Measurements from ENCODE around the gene TBC1D21. TPM values are rescaled to one million over a fixed set of nuclear protein-coding genes. Genes with fewer than 3 reads are reported as not detected.

TBC1D21 gene
- total RNA-seq, 1 donor from 2014 or later = not detected

DNA sequence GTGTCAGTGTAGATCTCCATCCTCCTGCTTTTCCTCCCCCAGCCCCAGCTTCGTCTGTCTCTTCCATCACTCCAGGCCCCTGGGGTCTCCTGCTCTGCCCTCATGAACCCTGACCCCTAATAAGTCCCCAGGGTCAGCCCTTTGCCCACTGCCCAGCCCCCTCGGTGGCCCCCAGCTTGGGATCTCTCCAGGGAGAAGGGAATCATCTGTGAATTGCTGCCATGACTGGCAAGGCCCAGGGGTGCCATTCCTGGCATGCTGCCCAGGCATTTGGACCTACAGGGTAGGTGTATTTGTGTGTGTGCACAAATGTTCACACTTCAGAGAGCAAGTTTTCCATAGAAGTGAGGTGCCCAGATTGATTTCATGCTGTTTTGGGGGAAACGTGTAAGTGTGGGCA is 5.9 kb upstream of the TBC1D21 start:
- Mint-ChIP-seq H3K27me3 (ENCODE audit: low read depth) (peaks cover 54% of the 10 kb centered on the region), H3K4me1 (peaks cover 12% of the 10 kb centered on the region), H3K9me3 (no peaks in the 10 kb centered on the region), H3K36me3 (ENCODE audit: low read depth) (no peaks in the 10 kb centered on the region), H3K4me3 (no peak overlapping the region), H3K27ac (ENCODE audit: unreplicated experiment) (no peak overlapping the region)
- no peak for DNase-seq (ENCODE audit: low read depth, low spot score)
- TF ChIP-seq, protein P1, sequence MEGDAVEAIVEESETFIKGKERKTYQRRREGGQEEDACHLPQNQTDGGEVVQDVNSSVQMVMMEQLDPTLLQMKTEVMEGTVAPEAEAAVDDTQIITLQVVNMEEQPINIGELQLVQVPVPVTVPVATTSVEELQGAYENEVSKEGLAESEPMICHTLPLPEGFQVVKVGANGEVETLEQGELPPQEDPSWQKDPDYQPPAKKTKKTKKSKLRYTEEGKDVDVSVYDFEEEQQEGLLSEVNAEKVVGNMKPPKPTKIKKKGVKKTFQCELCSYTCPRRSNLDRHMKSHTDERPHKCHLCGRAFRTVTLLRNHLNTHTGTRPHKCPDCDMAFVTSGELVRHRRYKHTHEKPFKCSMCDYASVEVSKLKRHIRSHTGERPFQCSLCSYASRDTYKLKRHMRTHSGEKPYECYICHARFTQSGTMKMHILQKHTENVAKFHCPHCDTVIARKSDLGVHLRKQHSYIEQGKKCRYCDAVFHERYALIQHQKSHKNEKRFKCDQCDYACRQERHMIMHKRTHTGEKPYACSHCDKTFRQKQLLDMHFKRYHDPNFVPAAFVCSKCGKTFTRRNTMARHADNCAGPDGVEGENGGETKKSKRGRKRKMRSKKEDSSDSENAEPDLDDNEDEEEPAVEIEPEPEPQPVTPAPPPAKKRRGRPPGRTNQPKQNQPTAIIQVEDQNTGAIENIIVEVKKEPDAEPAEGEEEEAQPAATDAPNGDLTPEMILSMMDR (conservative IDR thresholded peaks at IDR 0.05) = no peak

DNA sequence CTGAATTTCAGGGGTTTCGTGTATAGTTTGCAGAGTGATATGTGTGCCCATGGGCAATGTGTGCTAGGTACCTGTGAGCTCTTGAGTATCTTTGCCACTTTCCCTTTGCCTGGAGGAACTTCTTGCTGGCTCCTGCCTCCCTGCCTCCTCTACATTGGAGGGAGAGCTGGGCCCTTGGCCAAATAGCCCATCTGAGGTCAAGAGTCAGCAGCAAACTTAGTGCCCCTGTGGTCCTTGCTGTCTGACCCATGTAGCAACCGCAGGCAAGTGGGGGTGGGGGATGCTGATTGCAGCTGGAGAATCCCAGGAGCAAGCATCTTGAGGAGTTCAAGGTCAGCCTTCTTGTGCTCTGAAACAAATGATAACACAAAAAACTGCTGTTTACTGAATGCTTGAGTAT is 5.4 kb upstream of the TBC1D21 start:
- Mint-ChIP-seq H3K9me3 (no peaks in the 10 kb centered on the region), H3K27me3 (ENCODE audit: low read depth) (peaks cover 55% of the 10 kb centered on the region), H3K4me3 (no peak overlapping the region), H3K36me3 (ENCODE audit: low read depth) (no peaks in the 10 kb centered on the region), H3K4me1 (peaks cover 10% of the 10 kb centered on the region), H3K27ac (ENCODE audit: unreplicated experiment) (no peak overlapping the region)
- TF ChIP-seq, protein P1 (conservative IDR thresholded peaks at IDR 0.05) = no peak
- DNase-seq (ENCODE audit: low read depth, low spot score) = no peak

DNA sequence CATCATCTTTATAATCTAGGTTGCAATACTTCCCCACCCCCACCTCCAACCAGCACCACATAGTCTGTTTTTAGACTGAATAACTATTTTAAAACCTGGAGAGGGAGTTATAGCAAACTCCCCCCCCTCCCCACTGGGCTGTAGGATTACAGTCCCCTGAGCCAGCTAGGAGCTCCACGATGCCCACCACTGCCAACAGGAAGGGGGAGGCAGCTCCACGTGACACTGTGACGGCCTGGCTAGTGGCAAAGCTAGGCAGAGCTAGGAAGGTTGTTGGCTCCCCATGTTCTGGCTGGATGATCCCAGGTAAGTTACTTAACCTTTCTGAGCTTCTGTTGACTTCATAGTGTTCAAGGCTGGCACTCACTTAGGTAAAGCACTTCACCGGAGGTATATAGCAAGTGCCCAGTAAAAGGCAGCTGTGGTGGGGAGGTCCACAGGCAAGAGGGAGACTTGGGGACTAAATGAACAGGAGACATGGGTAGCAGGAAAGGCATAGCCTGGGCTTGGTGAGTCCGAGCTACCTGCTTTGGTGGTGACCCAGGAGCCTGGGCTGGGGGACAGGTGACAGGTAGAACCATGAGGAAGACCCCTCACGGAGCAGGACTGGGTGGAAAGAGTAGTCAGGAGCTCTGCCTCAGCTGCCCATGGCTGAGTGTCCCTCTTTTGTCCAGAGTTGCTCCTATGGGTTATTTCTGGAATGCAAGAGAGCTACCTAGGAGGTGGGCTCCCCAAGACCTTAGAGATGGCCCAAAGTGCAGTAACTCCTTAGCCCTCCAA is 4.0 kb upstream of the TBC1D21 start:
- TF ChIP-seq, protein P1 (conservative IDR thresholded peaks at IDR 0.05) = no peak
- peaks cover 59% of the 10 kb centered on the region for H3K27me3 Mint-ChIP-seq (ENCODE audit: low read depth)
- no peak for DNase-seq (ENCODE audit: low read depth, low spot score)

DNA sequence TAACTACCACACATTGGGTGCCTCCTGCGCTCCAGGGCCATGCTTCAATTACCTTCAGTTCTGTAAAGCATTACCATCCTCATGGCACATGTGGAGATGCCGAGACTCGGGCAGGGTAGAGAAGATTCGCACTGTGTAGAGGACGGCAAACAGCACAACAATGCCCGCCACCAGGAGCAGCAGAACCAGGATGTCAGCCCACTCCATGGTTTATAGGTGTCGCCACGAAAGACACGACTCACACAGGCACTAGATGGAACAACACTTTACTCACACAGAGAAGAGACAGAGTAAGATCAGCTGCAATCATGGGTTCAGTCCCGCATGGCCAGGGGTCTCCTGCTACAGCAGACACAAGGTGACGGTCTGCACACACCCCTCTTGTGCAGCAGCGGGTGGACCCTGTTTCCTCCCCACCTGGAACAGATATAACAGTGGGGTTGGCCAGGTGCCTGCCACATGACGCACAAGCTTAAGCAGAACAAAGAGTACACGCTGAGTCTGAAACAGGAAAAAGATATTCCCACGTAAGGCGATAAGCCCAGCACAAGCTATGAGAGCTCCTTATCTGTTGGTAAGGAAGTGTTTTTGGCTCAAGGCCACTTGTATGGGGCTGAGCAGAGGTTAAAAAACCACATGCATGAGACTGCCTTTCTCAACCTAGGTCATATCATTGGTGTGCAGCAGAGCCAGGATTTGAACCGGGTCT is 2.5 kb upstream of the TBC1D21 start:
- Mint-ChIP-seq H3K4me3 (no peak overlapping the region), H3K4me1 (peaks cover 10% of the 10 kb centered on the region), H3K27ac (ENCODE audit: unreplicated experiment) (no peak overlapping the region), H3K9me3 (no peaks in the 10 kb centered on the region), H3K27me3 (ENCODE audit: low read depth) (peaks cover 54% of the 10 kb centered on the region), H3K36me3 (ENCODE audit: low read depth) (no peaks in the 10 kb centered on the region)
- TF ChIP-seq, protein P1 (conservative IDR thresholded peaks at IDR 0.05) = no peak
- DNase-seq (ENCODE audit: low read depth, low spot score) = no peak

More for the DNA sequence above, 4.0 kb upstream of the TBC1D21 start:
- no peak overlapping the region for H3K4me3 Mint-ChIP-seq
- peaks cover 10% of the 10 kb centered on the region for H3K4me1 Mint-ChIP-seq
- H3K27ac Mint-ChIP-seq (ENCODE audit: unreplicated experiment) = no peak overlapping the region
- H3K36me3 Mint-ChIP-seq (ENCODE audit: low read depth) = no peaks in the 10 kb centered on the region
- no peaks in the 10 kb centered on the region for H3K9me3 Mint-ChIP-seq

DNA sequence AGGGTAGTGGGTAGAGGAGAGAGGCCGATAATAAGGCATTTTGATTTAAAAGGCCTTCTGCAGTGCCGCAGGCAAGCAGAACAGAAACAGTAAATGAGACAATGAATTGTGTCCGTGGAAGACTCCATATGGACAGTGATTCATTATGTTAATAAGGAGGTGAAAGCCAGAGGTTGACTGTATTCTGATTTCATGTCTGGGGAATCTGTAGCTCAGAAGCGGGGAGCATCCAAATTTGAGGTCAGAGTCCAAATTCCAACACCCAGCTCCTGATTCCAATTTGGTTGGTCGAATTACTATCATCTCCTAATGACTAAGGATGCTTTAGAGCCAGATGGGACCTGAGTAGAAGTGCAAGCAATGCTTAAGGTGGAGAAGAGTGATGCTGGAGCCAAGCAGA is 1.0 kb upstream of the TBC1D21 start:
- Mint-ChIP-seq H3K27me3 (ENCODE audit: low read depth) (peaks cover 51% of the 10 kb centered on the region), H3K36me3 (ENCODE audit: low read depth) (no peaks in the 10 kb centered on the region), H3K27ac (ENCODE audit: unreplicated experiment) (no peak overlapping the region), H3K4me1 (peaks cover 6% of the 10 kb centered on the region), H3K9me3 (no peaks in the 10 kb centered on the region), H3K4me3 (no peak overlapping the region)
- TF ChIP-seq, protein P1 (conservative IDR thresholded peaks at IDR 0.05) = no peak
- no peak for DNase-seq (ENCODE audit: low read depth, low spot score)
